ENCODE measurements around the gene GRM5.
"Not testable (repeated sequence)": the region's sequence is repeated elsewhere in the genome, so short reads cannot be mapped to it uniquely, and the experiment has no call there.

The GRM5 gene

GRCh38 chr11:89065651-89066201, at the start of gene GRM5:
Gene GRM5 (minus strand): TSS chr11:89065982. CDS start chr11:89047872, 18,110 bp downstream.
- not testable (repeated sequence) for DNase-seq (ENCODE audit: low read depth)

GRCh38 chr11:89097956-89098355, 32.2 kb upstream of the GRM5 start:
- DNase-seq (ENCODE audit: low read depth), result peak; percentile 49

GRCh38 chr11:89093806-89094205, 28.0 kb upstream of the GRM5 start:
- DNase-seq (ENCODE audit: low read depth), result not testable (repeated sequence)

- DNase-seq (ENCODE audit: low read depth), result not testable (repeated sequence)
These were observed 19.2 kb upstream of the GRM5 start for GRCh38 chr11:89084951-89085350.

- DNase-seq (ENCODE audit: low read depth), result not testable (repeated sequence)
These were observed 5.1 kb upstream of the GRM5 start for GRCh38 chr11:89070911-89071310.

GRCh38 chr11:89067264-89067663, 1.5 kb upstream of the GRM5 start:
- DNase-seq (ENCODE audit: low read depth), result no peak

GRCh38 chr11:89065066-89065465, 716 bp downstream of the GRM5 start:
- DNase-seq (ENCODE audit: low read depth), result no peak

GRCh38 chr11:89063481-89063951, 2.3 kb downstream of the GRM5 start:
- DNase-seq (ENCODE audit: low read depth), result not testable (repeated sequence)

- DNase-seq (ENCODE audit: low read depth), result not testable (repeated sequence)
These were observed 2.9 kb downstream of the GRM5 start for GRCh38 chr11:89062771-89063298.

GRCh38 chr11:89061839-89062238, 3.9 kb downstream of the GRM5 start:
- DNase-seq (ENCODE audit: low read depth), result peak; percentile 11

- DNase-seq (ENCODE audit: low read depth), result not testable (repeated sequence)
These were observed 8.4 kb downstream of the GRM5 start for GRCh38 chr11:89057406-89057805.

GRCh38 chr11:89052220-89052619, 13.6 kb downstream of the GRM5 start:
- DNase-seq (ENCODE audit: low read depth), result no peak

- DNase-seq (ENCODE audit: low read depth), result not testable (repeated sequence)
These were observed 18.6 kb downstream of the GRM5 start for GRCh38 chr11:89047159-89047558.

GRCh38 chr11:89043861-89044588, 21.8 kb downstream of the GRM5 start:
- not testable (repeated sequence) for DNase-seq (ENCODE audit: low read depth)

GRCh38 chr11:89029671-89030070, 36.1 kb downstream of the GRM5 start:
- peak; percentile 4 for DNase-seq (ENCODE audit: low read depth)

- DNase-seq (ENCODE audit: low read depth), result no peak
These were observed 44.4 kb downstream of the GRM5 start for GRCh38 chr11:89021339-89021738.

GRCh38 chr11:89019827-89020547, 45.8 kb downstream of the GRM5 start:
- DNase-seq (ENCODE audit: low read depth), result not testable (repeated sequence)

- no peak for DNase-seq (ENCODE audit: low read depth)
These were observed 49.6 kb downstream of the GRM5 start for GRCh38 chr11:89016214-89016613.

GRCh38 chr11:89015614-89016013, 50.2 kb downstream of the GRM5 start:
- no peak for DNase-seq (ENCODE audit: low read depth)

- not testable (repeated sequence) for DNase-seq (ENCODE audit: low read depth)
These were observed 64.9 kb downstream of the GRM5 start for GRCh38 chr11:89000852-89001251.

GRCh38 chr11:88979641-88980040, 86.1 kb downstream of the GRM5 start:
- DNase-seq (ENCODE audit: low read depth), result peak; percentile 19

GRCh38 chr11:88978992-88979391, 86.8 kb downstream of the GRM5 start:
- not testable (repeated sequence) for DNase-seq (ENCODE audit: low read depth)

GRCh38 chr11:88975441-88975840, 90.3 kb downstream of the GRM5 start:
- DNase-seq (ENCODE audit: low read depth), result not testable (repeated sequence)

All from amniotic epithelial cell (primary cell).